CD8-positive, alpha-beta memory T cell (primary cell): ENCODE data around the gene TBC1D5. TPM values are rescaled to one million over a fixed set of nuclear protein-coding genes. Genes with fewer than 3 reads are reported as not detected.
A peak's percentile ranks its signal among the peaks of the same experiment; 100 is the strongest.

Experiments used
- CTCF ChIA-PET: fragments of 350-600 bp; sonication (Branson Sonifier 250); formaldehyde crosslinking; loops from one replicate; lab custom pipeline; 2021; ENCODE audit warnings: antibody characterized with exemption; lab: Charles Lee
- POLR2A ChIA-PET: fragments of 350-600 bp; sonication (Branson Sonifier 250); formaldehyde crosslinking; loops from one replicate; lab custom pipeline; 2021; ENCODE audit warnings: antibody characterized with exemption; lab: Charles Lee
- DNase-seq, 5 donors: peaks; one replicate each; pipeline versions ENCODE4 v3.0.0 to v3.0.0-alpha.2; 2020 to 2022; ENCODE audit warnings: mixed read lengths in 1 of 5
- H3K27ac ChIP-seq: one replicate; pipeline ENCODE4 v1.7.0; 2013; ENCODE audit warnings: low read depth, mild to moderate bottlenecking, low read length, moderate library complexity
- H3K27me3 ChIP-seq: 2 replicates; pipeline ENCODE4 v1.7.0; 2013; ENCODE audit warnings: low read length, mild to moderate bottlenecking; ENCODE audit not compliant: insufficient read depth, poor library complexity, severe bottlenecking
- H3K36me3 ChIP-seq: 2 replicates; pipeline ENCODE4 v1.7.0; 2013; ENCODE audit warnings: mild to moderate bottlenecking, low read length, moderate library complexity; ENCODE audit not compliant: insufficient read depth
- H3K4me1 ChIP-seq: 2 replicates; pipeline ENCODE4 v1.7.0; 2013; ENCODE audit warnings: mild to moderate bottlenecking, low read length, moderate library complexity; ENCODE audit not compliant: insufficient read depth
- H3K4me3 ChIP-seq: 2 replicates; pipeline ENCODE4 v1.7.0; 2013; ENCODE audit warnings: mild to moderate bottlenecking, low read length
- H3K9me3 ChIP-seq: 2 replicates; pipeline ENCODE4 v1.7.0; 2013; ENCODE audit warnings: mild to moderate bottlenecking, low read length
- H3K27ac Mint-ChIP-seq, 8 donors: one replicate each; pipeline ENCODE4 v1.8.0; 2020 to 2021; ENCODE audit warnings: mixed read lengths in 8 of 8, mild to moderate bottlenecking in 6 of 8, inconsistent platforms in 3 of 8, moderate library complexity in 3 of 8
- H3K27me3 Mint-ChIP-seq, 2 donors: one replicate each; pipeline ENCODE4 v1.8.0; 2020 to 2021; ENCODE audit warnings: mixed read lengths in 2 of 2, mild to moderate bottlenecking in 1 of 2, moderate library complexity in 1 of 2
- H3K36me3 Mint-ChIP-seq, 3 donors: one replicate each; pipeline ENCODE4 v1.8.0; 2020 to 2021; ENCODE audit warnings: mixed read lengths in 3 of 3, inconsistent platforms in 1 of 3, mild to moderate bottlenecking in 1 of 3
- H3K4me1 Mint-ChIP-seq, 3 donors: one replicate each; pipeline ENCODE4 v1.8.0; 2020 to 2021; ENCODE audit warnings: mixed read lengths in 3 of 3, inconsistent platforms in 1 of 3, mild to moderate bottlenecking in 1 of 3
- H3K4me3 Mint-ChIP-seq, 7 donors: one replicate each; pipeline ENCODE4 v1.8.0; 2020 to 2021; ENCODE audit warnings: mixed read lengths in 7 of 7, mild to moderate bottlenecking in 6 of 7, moderate library complexity in 4 of 7, inconsistent platforms in 2 of 7
- H3K9me3 Mint-ChIP-seq, 5 donors: one replicate each; pipeline ENCODE4 v1.8.0; 2020 to 2022; ENCODE audit warnings: mixed read lengths in 5 of 5, mild to moderate bottlenecking in 3 of 5, moderate library complexity in 2 of 5, inconsistent platforms in 1 of 5
- polyA plus RNA-seq: library from polyadenylated mRNA; unstranded; fragments of 300-500 nt; fragmentation: Illumina TruSeq; gene quantifications from one replicate; pipeline ENCODE4 v1.2.3, GENCODE V29; 2021
- total RNA-seq, 2 experiments: library from RNA; stranded (reverse); gene quantifications; one replicate each; pipeline ENCODE4 v1.2.3, GENCODE V29; 2021

TBC1D5 gene
- total and polyA plus RNA-seq, 3 experiments from 2014 or later: 35.8 to 45.1 (median 40.0) TPM

- Histone ChIP-seq H3K27ac (no peak overlapping the region), H3K4me3 (no peak overlapping the region), H3K36me3 (no peaks in the 10 kb centered on the region), H3K27me3 (no peaks in the 10 kb centered on the region), H3K9me3 (no peaks in the 10 kb centered on the region), H3K4me1 (no peaks in the 10 kb centered on the region)
- ChIA-PET CTCF (no interaction called here), POLR2A (no interaction called here)
- Mint-ChIP-seq H3K27me3 (no peaks in the 10 kb centered on the region), H3K4me3 (no peak overlapping the region), H3K9me3 (no peaks in the 10 kb centered on the region), H3K4me1 (no peaks in the 10 kb centered on the region), H3K27ac (no peak overlapping the region), H3K36me3 (peaks cover 0 to 2% (median 2%) of the 10 kb centered on the region in 3 donors)
- DNase-seq: no peak
These were observed 475.6 kb downstream of the TBC1D5 start for GRCh38 chr3:17266846-17267245.

- H3K4me1 ChIP-seq: no peaks in the 10 kb centered on the region
- H3K9me3 Mint-ChIP-seq: no peaks in the 10 kb centered on the region
- no peak for DNase-seq
- ChIA-PET POLR2A (no interaction called here), CTCF (no interaction called here)
- no peaks in the 10 kb centered on the region for H3K4me1 Mint-ChIP-seq
- H3K27ac ChIP-seq: no peak overlapping the region
- peak overlapping the region in 1 of 8 donors; percentile 36 for H3K27ac Mint-ChIP-seq
- H3K27me3 ChIP-seq: no peaks in the 10 kb centered on the region
- H3K36me3 Mint-ChIP-seq: peaks cover 0 to 5% (median 0%) of the 10 kb centered on the region in 3 donors
- H3K9me3 ChIP-seq: no peaks in the 10 kb centered on the region
- H3K36me3 ChIP-seq: no peaks in the 10 kb centered on the region
- H3K27me3 Mint-ChIP-seq: no peaks in the 10 kb centered on the region
- H3K4me3 ChIP-seq: no peak overlapping the region
- H3K4me3 Mint-ChIP-seq: no peak overlapping the region
These were observed 480.6 kb downstream of the TBC1D5 start for GRCh38 chr3:17261627-17262369.

GRCh38 chr3:17260257-17260656 lies 482.2 kb downstream of the TBC1D5 start:
- POLR2A ChIA-PET: no interaction called here
- no peaks in the 10 kb centered on the region for H3K9me3 Mint-ChIP-seq
- no peak overlapping the region for H3K4me3 Mint-ChIP-seq
- Histone ChIP-seq H3K4me1 (no peaks in the 10 kb centered on the region), H3K9me3 (no peaks in the 10 kb centered on the region), H3K4me3 (no peak overlapping the region), H3K36me3 (no peaks in the 10 kb centered on the region), H3K27ac (no peak overlapping the region), H3K27me3 (no peaks in the 10 kb centered on the region)
- H3K36me3 Mint-ChIP-seq: peaks cover 0 to 8% (median 0%) of the 10 kb centered on the region in 3 donors
- no peak for DNase-seq
- CTCF ChIA-PET: interaction anchor here (1.0 to 1.1 kb wide), 3 partner anchors 154 to 581 kb away, joined by 3 to 5 read pairs (median 5); no protein-coding TSS in a partner anchor
- H3K4me1 Mint-ChIP-seq: no peaks in the 10 kb centered on the region
- peak overlapping the region in 2 of 8 donors; percentile 5 to 37 for H3K27ac Mint-ChIP-seq
- H3K27me3 Mint-ChIP-seq: no peaks in the 10 kb centered on the region

GRCh38 chr3:17259685-17260084 lies 482.7 kb downstream of the TBC1D5 start:
- CTCF ChIA-PET: interaction anchor here (1.0 to 1.1 kb wide), 3 partner anchors 155 to 581 kb away, joined by 3 to 5 read pairs (median 5); no protein-coding TSS in a partner anchor
- Mint-ChIP-seq H3K27ac (peak overlapping the region in 1 of 8 donors; percentile 22), H3K9me3 (no peaks in the 10 kb centered on the region), H3K4me1 (no peaks in the 10 kb centered on the region), H3K27me3 (no peaks in the 10 kb centered on the region), H3K4me3 (no peak overlapping the region), H3K36me3 (peaks cover 0 to 11% (median 2%) of the 10 kb centered on the region in 3 donors)
- H3K27ac ChIP-seq: no peak overlapping the region
- no peak for DNase-seq
- no peak overlapping the region for H3K4me3 ChIP-seq
- H3K9me3 ChIP-seq: no peaks in the 10 kb centered on the region
- no peaks in the 10 kb centered on the region for H3K36me3 ChIP-seq
- H3K4me1 ChIP-seq: no peaks in the 10 kb centered on the region
- H3K27me3 ChIP-seq: no peaks in the 10 kb centered on the region
- POLR2A ChIA-PET: no interaction called here

GRCh38 chr3:17258823-17259436 lies 483.5 kb downstream of the TBC1D5 start:
- no peaks in the 10 kb centered on the region for H3K27me3 ChIP-seq
- no peaks in the 10 kb centered on the region for H3K9me3 ChIP-seq
- Mint-ChIP-seq H3K27me3 (no peaks in the 10 kb centered on the region), H3K9me3 (no peaks in the 10 kb centered on the region), H3K4me1 (no peaks in the 10 kb centered on the region), H3K36me3 (peaks cover 0 to 12% (median 3%) of the 10 kb centered on the region in 3 donors), H3K27ac (no peak overlapping the region), H3K4me3 (no peak overlapping the region)
- no peak overlapping the region for H3K4me3 ChIP-seq
- ChIA-PET POLR2A (no interaction called here), CTCF (interaction anchor here (0.8 to 1.3 kb wide), 4 partner anchors 156 to 585 kb away, joined by 3 to 5 read pairs (median 4); no protein-coding TSS in a partner anchor)
- H3K36me3 ChIP-seq: no peaks in the 10 kb centered on the region
- H3K27ac ChIP-seq: no peak overlapping the region
- no peaks in the 10 kb centered on the region for H3K4me1 ChIP-seq
- DNase-seq: peak in 2 of 5 donors; percentile 26

GRCh38 chr3:17257269-17257668 lies 485.2 kb downstream of the TBC1D5 start:
- ChIA-PET POLR2A (no interaction called here), CTCF (interaction anchor here (1.1 to 1.2 kb wide), 2 partner anchors 156 to 665 kb away, joined by 3 read pairs; no protein-coding TSS in a partner anchor)
- Mint-ChIP-seq H3K9me3 (no peaks in the 10 kb centered on the region), H3K27ac (no peak overlapping the region), H3K4me1 (no peaks in the 10 kb centered on the region), H3K4me3 (no peak overlapping the region), H3K27me3 (no peaks in the 10 kb centered on the region), H3K36me3 (peaks cover 0 to 12% (median 3%) of the 10 kb centered on the region in 3 donors)
- DNase-seq: no peak
- Histone ChIP-seq H3K4me3 (no peak overlapping the region), H3K27me3 (no peaks in the 10 kb centered on the region), H3K4me1 (no peaks in the 10 kb centered on the region), H3K36me3 (no peaks in the 10 kb centered on the region), H3K27ac (no peak overlapping the region), H3K9me3 (no peaks in the 10 kb centered on the region)

GRCh38 chr3:17243621-17244020 lies 498.8 kb downstream of the TBC1D5 start:
- Histone ChIP-seq H3K27ac (no peak overlapping the region), H3K9me3 (no peaks in the 10 kb centered on the region), H3K4me3 (no peak overlapping the region), H3K36me3 (no peaks in the 10 kb centered on the region), H3K4me1 (no peaks in the 10 kb centered on the region), H3K27me3 (no peaks in the 10 kb centered on the region)
- H3K27ac Mint-ChIP-seq: peak overlapping the region in 1 of 8 donors; percentile 38
- H3K27me3 Mint-ChIP-seq: no peaks in the 10 kb centered on the region
- H3K4me1 Mint-ChIP-seq: no peaks in the 10 kb centered on the region
- no peaks in the 10 kb centered on the region for H3K9me3 Mint-ChIP-seq
- no peak overlapping the region for H3K4me3 Mint-ChIP-seq
- H3K36me3 Mint-ChIP-seq: peaks cover 0 to 10% (median 4%) of the 10 kb centered on the region in 3 donors
- POLR2A ChIA-PET: no interaction called here
- CTCF ChIA-PET: interaction anchor here (1.2 kb wide), 1 partner anchor 598 kb away, joined by 3 read pairs; no protein-coding TSS in a partner anchor
- DNase-seq: no peak

- ChIA-PET CTCF (interaction anchor here (1.0 to 1.1 kb wide), 2 partner anchors 80 to 410 kb away, joined by 3 read pairs; no protein-coding TSS in a partner anchor), POLR2A (interaction anchor here (0.8 kb wide), 1 partner anchor 217 kb away, joined by 3 read pairs; no protein-coding TSS in a partner anchor)
- Mint-ChIP-seq H3K27ac (peak overlapping the region in 2 of 8 donors; percentile 48 to 80), H3K36me3 (peaks cover 0 to 7% (median 4%) of the 10 kb centered on the region in 3 donors), H3K4me1 (peaks cover 3 to 15% (median 9%) of the 10 kb centered on the region in 3 donors), H3K27me3 (no peaks in the 10 kb centered on the region), H3K9me3 (no peaks in the 10 kb centered on the region), H3K4me3 (no peak overlapping the region)
- DNase-seq: no peak
- Histone ChIP-seq H3K27me3 (no peaks in the 10 kb centered on the region), H3K4me3 (no peak overlapping the region), H3K4me1 (peaks cover 6% of the 10 kb centered on the region), H3K9me3 (no peaks in the 10 kb centered on the region), H3K36me3 (no peaks in the 10 kb centered on the region), H3K27ac (no peak overlapping the region)
These were observed 503.0 kb downstream of the TBC1D5 start for GRCh38 chr3:17239417-17239816.
